Smooth muscle cell of the umbilical artery (primary cell): Measurements from ENCODE around the gene GOLT1A. TPM values are rescaled to one million over a fixed set of nuclear protein-coding genes. Genes with fewer than 3 reads are reported as not detected.

ENCODE experiments used
- total RNA-seq: library from RNA; depleted of rRNA; stranded (reverse); fragments of >200 nt; gene quantifications from 2 replicates; pipeline ENCODE4 v1.2.3, GENCODE V29; 2014

GOLT1A gene, protein sequence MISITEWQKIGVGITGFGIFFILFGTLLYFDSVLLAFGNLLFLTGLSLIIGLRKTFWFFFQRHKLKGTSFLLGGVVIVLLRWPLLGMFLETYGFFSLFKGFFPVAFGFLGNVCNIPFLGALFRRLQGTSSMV
- not detected in 2 replicates for total RNA-seq

DNA sequence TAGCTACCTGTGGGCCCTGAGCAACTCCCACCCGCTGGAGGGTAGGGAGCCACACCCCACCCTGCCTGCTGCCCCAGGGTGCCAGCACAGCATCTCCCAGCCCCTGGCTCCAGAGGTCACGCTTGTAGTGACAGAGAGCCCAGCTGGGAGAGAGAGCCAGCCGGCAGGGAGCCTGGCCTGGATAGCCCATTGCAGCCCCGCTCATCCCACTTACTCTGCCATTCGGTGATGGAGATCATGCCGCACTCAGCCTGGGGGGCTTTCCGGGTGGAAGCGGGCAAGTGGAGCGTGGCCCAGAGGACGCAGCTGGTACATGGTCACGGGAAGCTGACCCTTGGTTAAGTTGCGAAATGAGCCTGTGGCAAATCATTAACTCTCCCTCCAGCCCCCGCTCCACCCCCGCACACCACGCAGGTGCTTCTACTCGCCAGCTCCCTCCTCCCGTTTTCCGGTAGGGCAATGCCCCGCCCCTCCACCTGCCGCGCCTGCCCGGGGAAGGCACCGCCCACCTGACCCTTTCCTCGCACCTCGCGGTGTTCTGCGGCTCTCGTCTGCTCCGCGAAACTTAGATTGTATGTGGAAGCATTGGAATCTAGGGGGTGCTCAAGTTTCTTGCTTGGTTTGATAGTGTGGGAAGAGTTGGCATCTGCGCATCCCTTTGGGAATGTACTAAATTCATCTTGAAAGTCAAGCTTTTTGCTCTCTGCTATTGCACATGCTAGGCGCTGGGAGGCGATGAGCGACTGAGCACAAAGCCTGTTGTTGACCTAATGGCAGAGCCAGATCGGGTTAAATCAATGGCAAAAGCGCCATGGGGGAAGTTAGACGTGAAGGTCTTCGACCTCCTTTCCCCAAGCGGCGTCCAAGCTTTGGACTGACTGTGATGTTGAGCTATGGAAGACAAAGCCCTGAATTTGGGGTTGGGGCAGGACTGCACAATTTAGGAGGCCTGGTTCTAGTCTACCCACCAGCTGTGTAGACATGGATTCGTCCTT lies at the start of gene GOLT1A:
GOLT1A (minus strand) TSS at position 321 of the 995 bp plus-strand sequence; CDS start at position 239, 82 bp downstream.

DNA sequence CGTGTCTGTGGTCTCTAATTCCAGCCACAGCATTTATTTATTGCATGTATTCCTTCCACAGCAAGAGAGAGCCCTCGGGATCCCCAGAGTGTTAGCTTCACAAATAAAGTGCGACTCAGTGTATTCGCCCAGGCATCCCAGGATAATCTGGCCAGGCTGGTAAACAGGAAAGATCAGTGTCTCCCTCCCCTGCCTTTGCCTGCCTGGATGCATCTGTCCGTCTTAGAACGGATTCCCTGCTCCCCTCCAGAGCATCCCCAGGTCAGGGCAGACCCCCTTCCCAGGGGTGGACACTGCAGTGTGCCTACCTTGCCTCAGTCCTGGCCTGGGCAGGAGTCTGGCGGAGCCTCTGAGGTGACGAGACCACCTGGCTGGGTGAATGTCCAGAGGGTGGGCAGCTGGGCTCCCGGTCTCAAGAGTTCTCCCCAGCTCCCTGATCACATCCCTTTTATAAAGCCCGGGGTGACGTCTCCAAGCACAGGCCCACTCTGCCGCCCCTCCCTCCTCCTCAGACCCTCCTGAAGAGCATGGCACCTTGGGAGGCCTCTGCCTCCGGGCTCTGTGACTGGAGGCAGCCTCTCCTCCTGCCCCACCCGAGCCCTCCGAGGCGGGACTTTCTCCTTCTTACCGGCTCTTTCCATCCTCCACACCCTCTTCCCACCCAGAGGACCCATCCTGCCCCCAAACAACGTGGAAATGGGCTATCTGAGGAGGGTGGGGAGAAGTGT lies 17.6 kb downstream of the GOLT1A start, which contains the start of gene KISS1:
KISS1 (minus strand) TSS at position 424 of the 728 bp plus-strand sequence. CDS start 3,615 bp downstream, outside the sequence.

GRCh38 chr1:204166219-204166618 lies 47.6 kb downstream of the GOLT1A start, which contains the start of gene REN:
REN (minus strand) TSS chr1:204166337; CDS start chr1:204166293, 44 bp downstream.

DNA sequence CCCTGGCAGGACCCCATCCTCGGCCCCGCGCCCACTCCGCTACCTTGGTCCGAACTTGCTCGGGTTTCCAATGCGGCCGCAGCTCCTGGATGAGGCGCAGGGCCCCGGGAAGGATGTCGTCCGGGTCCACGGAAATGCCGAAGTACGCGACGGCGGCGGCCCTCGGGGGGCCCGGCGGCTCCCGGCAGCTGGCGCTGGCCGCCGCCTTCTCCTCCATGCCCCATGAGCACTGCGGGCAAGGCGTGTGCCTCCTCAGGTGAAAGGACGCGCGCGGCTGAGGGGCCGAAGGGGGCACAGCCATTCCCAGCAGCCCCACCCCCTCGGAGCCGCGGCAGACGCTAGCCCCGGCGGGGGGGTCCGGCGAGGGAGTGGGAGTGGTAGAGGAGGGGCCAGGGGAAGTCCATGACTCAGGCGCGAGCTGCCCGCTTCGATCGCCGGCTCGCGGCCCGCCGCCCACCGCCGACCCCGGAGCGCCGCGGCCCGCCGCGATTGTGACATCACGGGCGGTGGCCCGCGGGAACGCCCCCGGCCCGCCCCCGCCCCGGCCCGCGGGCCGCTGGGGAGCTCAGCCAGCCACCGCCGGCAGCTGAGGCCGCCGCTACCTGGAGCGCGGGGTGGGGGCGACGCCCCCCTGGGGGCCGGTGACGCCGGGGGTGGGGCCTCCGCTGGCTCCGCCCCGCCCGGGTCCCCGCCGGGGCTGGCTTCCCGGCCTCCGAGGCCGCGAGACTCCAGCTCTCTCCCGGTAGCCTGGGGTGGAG lies 62.1 kb downstream of the GOLT1A start, which contains the start of gene ETNK2:
ETNK2 (minus strand) TSS at position 493 of the 758 bp plus-strand sequence; CDS start at position 301, 192 bp downstream.

Other genes with a start within 250 kb of the GOLT1A start
- 1.5 and 3.0 TPM in 2 replicates for gene SOX13, start 140.9 kb downstream of the GOLT1A start, total RNA-seq
- 0.60 and 1.5 TPM in 2 replicates for gene ETNK2, start 61.9 kb downstream of the GOLT1A start, total RNA-seq
- gene REN, start 47.7 kb downstream of the GOLT1A start, total RNA-seq, result not detected in 2 replicates
- gene KISS1, start 17.5 kb downstream of the GOLT1A start, total RNA-seq, result not detected in 2 replicates
- gene PLEKHA6, start 145.9 kb upstream of the GOLT1A start, total RNA-seq, result 0.05 and 0.30 TPM in 2 replicates
- gene PPP1R15B, start 197.8 kb upstream of the GOLT1A start, total RNA-seq, result 28.8 and 30.8 TPM in 2 replicates